ENCODE measurements around the gene FRY.

DNA sequence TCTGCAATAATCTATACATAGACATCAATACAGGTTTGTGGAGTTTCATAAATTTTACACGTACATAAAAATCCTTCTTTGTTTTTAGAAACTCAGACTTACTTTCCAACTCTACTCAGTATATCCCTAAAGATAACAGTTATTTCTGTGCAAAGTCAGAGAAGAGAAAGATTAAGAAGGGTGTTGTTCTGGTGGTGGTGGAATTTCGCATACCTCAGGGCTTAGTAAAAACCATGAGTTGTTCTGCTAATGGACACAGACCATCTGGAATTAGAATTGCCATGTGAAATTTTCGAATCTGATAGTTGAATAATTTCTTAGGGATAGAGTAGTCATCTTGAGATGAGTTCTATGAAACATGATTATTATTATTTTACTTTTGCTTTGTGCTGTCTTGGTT lies 180.8 kb downstream of the FRY start:
- TF ChIP-seq POLR2A (IDR thresholded peaks at IDR 0.05) (no peak), CTCF (IDR thresholded peaks at IDR 0.05) (no peak)

Data from uterus (tissue), 2 donors.